ENCODE results near the gene CHN2.

DNA sequence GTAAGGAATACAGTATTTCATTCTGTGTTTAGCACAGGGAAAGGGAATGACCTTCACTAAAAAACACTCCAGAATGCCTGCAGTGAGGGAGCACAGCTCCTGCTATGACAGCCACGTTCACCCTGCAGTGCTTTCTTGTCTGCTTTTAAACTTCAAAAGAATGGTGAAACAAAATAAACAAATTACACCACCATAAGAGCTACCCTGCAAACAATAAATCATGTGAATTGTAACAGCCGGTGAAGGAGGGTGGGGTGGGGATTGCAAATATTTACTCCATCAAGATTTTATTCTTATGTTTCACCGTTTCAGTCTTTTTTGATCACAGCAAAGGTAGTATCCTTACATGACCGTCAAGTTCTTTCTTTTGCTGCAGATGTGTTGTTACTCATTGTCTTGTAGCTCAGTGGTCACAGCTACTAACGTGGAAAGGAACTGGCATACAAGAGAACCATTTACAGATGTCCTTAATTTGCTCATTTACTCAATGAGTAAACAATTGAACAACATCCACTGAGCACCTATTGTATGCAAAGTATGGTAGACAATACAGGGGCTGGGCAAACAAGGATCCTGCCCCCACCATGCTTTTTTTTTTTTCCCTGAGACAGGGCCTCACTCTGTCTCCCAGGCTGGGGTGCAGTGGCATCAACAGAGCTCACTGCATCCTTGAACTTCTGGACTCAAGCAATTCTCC, 4.1 kb upstream of the CHN2 start:
- TF ChIP-seq, protein P1, sequence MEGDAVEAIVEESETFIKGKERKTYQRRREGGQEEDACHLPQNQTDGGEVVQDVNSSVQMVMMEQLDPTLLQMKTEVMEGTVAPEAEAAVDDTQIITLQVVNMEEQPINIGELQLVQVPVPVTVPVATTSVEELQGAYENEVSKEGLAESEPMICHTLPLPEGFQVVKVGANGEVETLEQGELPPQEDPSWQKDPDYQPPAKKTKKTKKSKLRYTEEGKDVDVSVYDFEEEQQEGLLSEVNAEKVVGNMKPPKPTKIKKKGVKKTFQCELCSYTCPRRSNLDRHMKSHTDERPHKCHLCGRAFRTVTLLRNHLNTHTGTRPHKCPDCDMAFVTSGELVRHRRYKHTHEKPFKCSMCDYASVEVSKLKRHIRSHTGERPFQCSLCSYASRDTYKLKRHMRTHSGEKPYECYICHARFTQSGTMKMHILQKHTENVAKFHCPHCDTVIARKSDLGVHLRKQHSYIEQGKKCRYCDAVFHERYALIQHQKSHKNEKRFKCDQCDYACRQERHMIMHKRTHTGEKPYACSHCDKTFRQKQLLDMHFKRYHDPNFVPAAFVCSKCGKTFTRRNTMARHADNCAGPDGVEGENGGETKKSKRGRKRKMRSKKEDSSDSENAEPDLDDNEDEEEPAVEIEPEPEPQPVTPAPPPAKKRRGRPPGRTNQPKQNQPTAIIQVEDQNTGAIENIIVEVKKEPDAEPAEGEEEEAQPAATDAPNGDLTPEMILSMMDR (IDR thresholded peaks at IDR 0.05; ENCODE audit: low read depth, low read length), result no peak
- TF ChIP-seq POLR2A (IDR thresholded peaks at IDR 0.05; ENCODE audit: extremely low read depth, insufficient read length) (no peak), MYC (IDR thresholded peaks at IDR 0.05; ENCODE audit: low read depth, low read length) (no peak)
- TF ChIP-seq, protein P2, sequence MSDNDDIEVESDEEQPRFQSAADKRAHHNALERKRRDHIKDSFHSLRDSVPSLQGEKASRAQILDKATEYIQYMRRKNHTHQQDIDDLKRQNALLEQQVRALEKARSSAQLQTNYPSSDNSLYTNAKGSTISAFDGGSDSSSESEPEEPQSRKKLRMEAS (IDR thresholded peaks at IDR 0.05; ENCODE audit: low read depth, low read length), result no peak
